Smooth muscle cell (in vitro differentiated cells): ENCODE data around the gene PALB2. TPM values are rescaled to one million over a fixed set of nuclear protein-coding genes. Genes with fewer than 3 reads are reported as not detected.

Experiments used
- DNase-seq: peaks from one replicate; lab custom pipeline; 2025; ENCODE audit not compliant: unreplicated experiment; lab: John Stamatoyannopoulos, UW
- H2AFZ ChIP-seq: fragments of 200-600 bp; sonication (generic); 2 replicates; pipeline ENCODE4 v1.6.0; 2016; ENCODE audit warnings: antibody characterized with exemption, low read depth, mild to moderate bottlenecking
- H3F3A ChIP-seq: fragments of 200-600 bp; sonication (generic); 2 replicates; pipeline ENCODE4 v1.6.0; 2017; ENCODE audit warnings: antibody characterized with exemption, low read depth
- H3K27ac ChIP-seq: fragments of 200-600 bp; sonication (generic); 2 replicates; pipeline ENCODE4 v1.5.1; 2016; ENCODE audit warnings: low read depth, mild to moderate bottlenecking
- H3K27me3 ChIP-seq: fragments of 200-600 bp; sonication (generic); 2 replicates; pipeline ENCODE4 v1.6.1; 2016; ENCODE audit warnings: low read depth, mild to moderate bottlenecking
- H3K36me3 ChIP-seq: fragments of 200-600 bp; sonication (generic); 2 replicates; pipeline ENCODE4 v1.5.1; 2016; ENCODE audit warnings: low read depth
- H3K4me1 ChIP-seq: fragments of 200-600 bp; sonication (generic); 2 replicates; pipeline ENCODE4 v1.5.1; 2016; ENCODE audit warnings: low read depth
- H3K4me2 ChIP-seq: fragments of 200-600 bp; sonication (generic); 2 replicates; pipeline ENCODE4 v1.6.0; 2016; ENCODE audit warnings: mild to moderate bottlenecking
- H3K4me3 ChIP-seq: fragments of 200-600 bp; sonication (generic); 2 replicates; pipeline ENCODE4 v1.5.1; 2016; ENCODE audit warnings: mild to moderate bottlenecking
- H3K79me2 ChIP-seq: fragments of 200-600 bp; sonication (generic); 2 replicates; pipeline ENCODE4 v1.6.0; 2016; ENCODE audit warnings: low read depth, mild to moderate bottlenecking
- H3K9ac ChIP-seq: fragments of 200-600 bp; sonication (generic); 2 replicates; pipeline ENCODE4 v1.6.0; 2016; ENCODE audit warnings: low read depth
- H3K9me3 ChIP-seq: fragments of 200-600 bp; sonication (generic); replicated peaks from 2 replicates; pipeline ENCODE4 v1.5.1; 2016; ENCODE audit warnings: low read depth
- H4K20me1 ChIP-seq: fragments of 200-600 bp; sonication (generic); 2 replicates; pipeline ENCODE4 v1.6.0; 2016; ENCODE audit warnings: low read depth
- WGBS: methylation state at CpG from one replicate; pipeline ENCODE4 v1.1.7; 2016; ENCODE audit warnings: low lambda C conversion rate; 5-methylcytosine and 5-hydroxymethylcytosine counted together
- polyA plus RNA-seq: library from polyadenylated mRNA; unstranded; fragments of >200 nt; fragmentation: Nextera tagmentation; extraction: Ambion mirVana; gene quantifications from 2 replicates; pipeline ENCODE4 v1.2.1, GENCODE V29; 2016
- total RNA-seq: library from RNA; depleted of rRNA; stranded (reverse); fragments of >200 nt; gene quantifications from 2 replicates; pipeline ENCODE4 v1.2.3, GENCODE V29; 2014
- TF ChIP-seq, protein P1 (sequence below): fragments of 200-600 bp; sonication (generic); IDR thresholded peaks from 2 replicates; pipeline ENCODE4 v1.5.1; 2017; ENCODE audit warnings: borderline replicate concordance, mild to moderate bottlenecking, antibody characterized with exemption; ENCODE audit not compliant: insufficient read depth, poor library complexity, severe bottlenecking

The PALB2 gene
- total and polyA plus RNA-seq, 2 experiments from 2014 or later = 4.1 to 4.6 TPM

DNA sequence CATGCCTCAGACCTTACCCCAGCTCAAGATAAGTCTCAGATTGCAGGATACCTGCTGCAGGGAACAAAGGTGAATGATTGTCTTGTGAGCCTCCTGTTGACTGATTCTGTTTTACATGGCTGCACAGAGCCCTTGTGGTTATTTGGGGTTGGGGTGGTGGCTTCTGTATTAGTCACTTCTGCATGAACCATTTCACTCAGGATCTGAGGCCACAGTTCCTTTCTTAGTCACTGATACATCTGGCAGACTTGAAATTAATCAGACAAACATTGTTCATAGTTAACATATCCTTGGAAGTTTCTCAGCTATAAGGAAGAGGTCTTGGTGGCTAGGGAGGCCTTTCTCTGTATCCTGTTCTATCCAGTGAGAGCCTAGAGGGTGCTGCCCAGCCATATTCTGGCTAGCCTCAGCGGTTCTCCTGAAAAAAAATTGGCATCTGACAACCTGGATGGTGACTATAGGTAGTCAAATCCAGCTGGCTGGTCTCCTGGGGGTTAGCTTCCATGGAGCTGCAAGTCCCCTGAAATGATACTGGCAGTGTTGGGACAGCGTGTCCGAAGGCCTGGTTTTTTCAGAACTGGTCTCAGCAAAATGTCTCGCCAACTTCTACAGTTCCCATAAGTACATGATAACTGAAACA is 29.1 kb upstream of the PALB2 start:
- H3K36me3 ChIP-seq = no peaks in the 10 kb centered on the region
- H3K27me3 ChIP-seq = no peaks in the 10 kb centered on the region
- no peaks in the 10 kb centered on the region for H4K20me1 ChIP-seq
- no peaks in the 10 kb centered on the region for H3F3A ChIP-seq
- no peak overlapping the region for H2AFZ ChIP-seq
- no peaks in the 10 kb centered on the region for H3K79me2 ChIP-seq
- TF ChIP-seq, protein P1, sequence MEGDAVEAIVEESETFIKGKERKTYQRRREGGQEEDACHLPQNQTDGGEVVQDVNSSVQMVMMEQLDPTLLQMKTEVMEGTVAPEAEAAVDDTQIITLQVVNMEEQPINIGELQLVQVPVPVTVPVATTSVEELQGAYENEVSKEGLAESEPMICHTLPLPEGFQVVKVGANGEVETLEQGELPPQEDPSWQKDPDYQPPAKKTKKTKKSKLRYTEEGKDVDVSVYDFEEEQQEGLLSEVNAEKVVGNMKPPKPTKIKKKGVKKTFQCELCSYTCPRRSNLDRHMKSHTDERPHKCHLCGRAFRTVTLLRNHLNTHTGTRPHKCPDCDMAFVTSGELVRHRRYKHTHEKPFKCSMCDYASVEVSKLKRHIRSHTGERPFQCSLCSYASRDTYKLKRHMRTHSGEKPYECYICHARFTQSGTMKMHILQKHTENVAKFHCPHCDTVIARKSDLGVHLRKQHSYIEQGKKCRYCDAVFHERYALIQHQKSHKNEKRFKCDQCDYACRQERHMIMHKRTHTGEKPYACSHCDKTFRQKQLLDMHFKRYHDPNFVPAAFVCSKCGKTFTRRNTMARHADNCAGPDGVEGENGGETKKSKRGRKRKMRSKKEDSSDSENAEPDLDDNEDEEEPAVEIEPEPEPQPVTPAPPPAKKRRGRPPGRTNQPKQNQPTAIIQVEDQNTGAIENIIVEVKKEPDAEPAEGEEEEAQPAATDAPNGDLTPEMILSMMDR = no peak
- WGBS = 98% methylated on average over 4 of the region's 4 CpGs
- no peak overlapping the region for H3K9ac ChIP-seq
- H3K27ac ChIP-seq = peak overlapping the region; percentile 20
- peaks cover 7% of the 10 kb centered on the region for H3K4me1 ChIP-seq
- no peaks in the 10 kb centered on the region for H3K9me3 ChIP-seq
- H3K4me3 ChIP-seq = no peak overlapping the region
- no peak overlapping the region for H3K4me2 ChIP-seq
- no peak for DNase-seq

DNA sequence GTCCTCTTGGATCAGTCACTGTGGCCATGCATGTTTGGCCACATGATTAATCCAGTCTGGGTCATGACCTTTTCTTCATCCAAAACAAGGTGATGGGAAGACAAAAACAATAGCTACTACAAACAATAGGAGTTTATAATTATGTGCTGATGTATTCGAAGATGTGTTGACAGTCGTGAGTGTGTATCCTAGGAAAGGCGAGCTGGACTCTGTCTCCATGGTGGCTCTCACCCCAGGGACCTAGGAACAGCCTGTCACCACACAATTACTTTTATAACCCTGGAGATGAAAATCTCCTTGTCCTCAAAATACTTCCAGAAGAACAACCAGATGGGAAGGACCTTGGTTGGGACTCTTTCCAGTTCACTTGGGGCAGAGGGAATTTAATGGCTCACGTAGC is 27.8 kb upstream of the PALB2 start:
- TF ChIP-seq, protein P1 = no peak
- H3K79me2 ChIP-seq = no peaks in the 10 kb centered on the region
- no peak overlapping the region for H3K4me2 ChIP-seq
- no peak overlapping the region for H3K27ac ChIP-seq
- no peaks in the 10 kb centered on the region for H3K9me3 ChIP-seq
- peaks cover 7% of the 10 kb centered on the region for H3K4me1 ChIP-seq
- H3K36me3 ChIP-seq = no peaks in the 10 kb centered on the region
- H3K4me3 ChIP-seq = no peak overlapping the region
- H2AFZ ChIP-seq = no peak overlapping the region
- H3K27me3 ChIP-seq = peaks cover 3% of the 10 kb centered on the region
- no peak overlapping the region for H3K9ac ChIP-seq
- no peak for DNase-seq
- no peaks in the 10 kb centered on the region for H3F3A ChIP-seq
- 99% methylated on average over 4 of the region's 4 CpGs for WGBS
- no peaks in the 10 kb centered on the region for H4K20me1 ChIP-seq

DNA sequence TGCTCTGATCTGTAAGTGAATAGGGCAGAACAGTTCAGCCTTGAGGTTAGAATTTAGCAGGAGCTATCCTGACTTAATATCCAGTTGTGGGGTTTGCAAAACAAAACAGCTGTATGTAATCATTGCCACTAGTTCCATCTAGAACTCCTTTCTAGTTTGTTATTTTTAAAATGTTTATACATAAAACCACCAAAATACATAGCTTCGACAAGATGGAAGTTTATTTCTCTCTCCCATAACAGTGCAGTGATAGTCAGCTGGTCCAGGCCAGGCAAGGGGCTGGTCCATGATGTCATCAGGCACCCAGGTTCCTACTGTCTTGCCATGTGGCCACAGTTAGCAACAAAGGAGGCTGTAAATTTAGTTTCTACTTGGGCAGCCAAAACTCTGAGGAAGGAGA is 27.1 kb upstream of the PALB2 start:
- TF ChIP-seq, protein P1 = no peak
- Histone ChIP-seq H4K20me1 (no peaks in the 10 kb centered on the region), H2AFZ (no peak overlapping the region), H3K27me3 (peaks cover 3% of the 10 kb centered on the region), H3K79me2 (no peaks in the 10 kb centered on the region), H3K36me3 (no peaks in the 10 kb centered on the region), H3K4me1 (peaks cover under 1% of the 10 kb centered on the region), H3K9me3 (no peaks in the 10 kb centered on the region), H3K4me2 (no peak overlapping the region), H3F3A (no peaks in the 10 kb centered on the region), H3K9ac (no peak overlapping the region), H3K4me3 (no peak overlapping the region), H3K27ac (no peak overlapping the region)
- no peak for DNase-seq
- 96% methylated on average over 1 of the region's 1 CpG for WGBS

DNA sequence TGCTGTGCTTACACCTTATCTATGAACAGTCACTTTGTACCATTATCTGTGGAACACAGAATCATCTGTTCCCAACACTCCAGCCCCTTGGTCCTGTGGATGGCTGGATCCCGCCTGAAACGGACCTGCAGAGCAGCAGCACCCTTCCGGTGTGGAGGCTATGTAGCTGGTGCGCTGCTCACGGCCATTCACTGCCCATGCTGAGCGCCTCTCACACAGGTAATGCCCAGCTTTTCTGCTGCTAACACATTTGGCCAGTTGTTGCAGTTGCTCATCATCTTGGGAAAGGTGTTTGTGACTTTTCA is 26.2 kb upstream of the PALB2 start:
- TF ChIP-seq, protein P1 = no peak
- no peak for DNase-seq
- no peaks in the 10 kb centered on the region for H3K79me2 ChIP-seq
- H3K9ac ChIP-seq = no peak overlapping the region
- H3K4me2 ChIP-seq = no peak overlapping the region
- H3K36me3 ChIP-seq = no peaks in the 10 kb centered on the region
- H2AFZ ChIP-seq = no peak overlapping the region
- no peak overlapping the region for H3K27ac ChIP-seq
- H3F3A ChIP-seq = no peaks in the 10 kb centered on the region
- 93% methylated on average over 6 of the region's 6 CpGs for whole genome bisulfite sequencing
- H3K4me1 ChIP-seq = no peaks in the 10 kb centered on the region
- H4K20me1 ChIP-seq = no peaks in the 10 kb centered on the region
- no peaks in the 10 kb centered on the region for H3K9me3 ChIP-seq
- peaks cover 3% of the 10 kb centered on the region for H3K27me3 ChIP-seq
- H3K4me3 ChIP-seq = no peak overlapping the region
